Measurements from ENCODE around the gene AVP.
"Not testable (repeated sequence)": the region's sequence is repeated elsewhere in the genome, so short reads cannot be mapped to it uniquely, and the experiment has no call there.

Gene AVP

GRCh38 chr20:3068075-3068474 lies 16.4 kb downstream of the AVP start:
- Histone ChIP-seq H3K9ac (ENCODE audit: low read depth, low read length) (no peak overlapping the region), H3K36me3 (ENCODE audit: control insufficient read depth, insufficient read depth, low read length) (no peaks in the 10 kb centered on the region), H3K27ac (ENCODE audit: low read depth, low read length) (no peak overlapping the region), H3K9me3 (ENCODE audit: control insufficient read depth, insufficient read depth, low read length) (no peaks in the 10 kb centered on the region), H3K4me1 (ENCODE audit: control insufficient read depth, insufficient read depth, low read length) (no peaks in the 10 kb centered on the region), H3K27me3 (ENCODE audit: control insufficient read depth, insufficient read depth, low read length) (peaks cover 26% of the 10 kb centered on the region), H3K4me3 (ENCODE audit: low read depth, low read length) (no peak overlapping the region)

GRCh38 chr20:3067139-3068014 lies 17.1 kb downstream of the AVP start:
- Histone ChIP-seq H3K27ac (ENCODE audit: low read depth, low read length) (no peak overlapping the region), H3K4me1 (ENCODE audit: control insufficient read depth, insufficient read depth, low read length) (no peaks in the 10 kb centered on the region), H3K9ac (ENCODE audit: low read depth, low read length) (no peak overlapping the region), H3K27me3 (ENCODE audit: control insufficient read depth, insufficient read depth, low read length) (peaks cover 19% of the 10 kb centered on the region), H3K36me3 (ENCODE audit: control insufficient read depth, insufficient read depth, low read length) (no peaks in the 10 kb centered on the region), H3K4me3 (ENCODE audit: low read depth, low read length) (no peak overlapping the region), H3K9me3 (ENCODE audit: control insufficient read depth, insufficient read depth, low read length) (no peaks in the 10 kb centered on the region)

DNA sequence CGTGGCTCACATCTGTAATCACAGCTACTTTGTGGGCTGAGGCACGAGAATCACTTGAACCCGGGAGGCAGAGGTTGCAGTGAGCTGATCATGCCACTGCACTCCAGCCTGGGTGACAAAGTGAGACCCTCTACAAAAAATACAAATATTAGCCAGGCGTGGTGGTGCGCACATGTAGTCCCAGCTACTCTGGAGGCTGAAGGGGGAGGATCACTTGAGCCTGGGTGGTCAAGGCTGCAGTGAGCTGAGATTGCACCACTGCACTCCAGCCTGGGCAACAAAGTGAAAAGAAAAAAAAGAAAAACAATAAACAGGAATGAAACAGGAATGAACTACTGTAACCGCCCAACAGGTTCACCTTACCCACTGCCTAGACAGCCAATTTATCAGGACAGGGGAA lies 20.4 kb downstream of the AVP start:
- not testable (repeated sequence) for H3K4me3 ChIP-seq (ENCODE audit: low read depth, low read length); H3K36me3 ChIP-seq (ENCODE audit: control insufficient read depth, insufficient read depth, low read length); H3K9ac ChIP-seq (ENCODE audit: low read depth, low read length); H3K27ac ChIP-seq (ENCODE audit: low read depth, low read length); H3K9me3 ChIP-seq (ENCODE audit: control insufficient read depth, insufficient read depth, low read length); H3K4me1 ChIP-seq (ENCODE audit: control insufficient read depth, insufficient read depth, low read length); H3K27me3 ChIP-seq (ENCODE audit: control insufficient read depth, insufficient read depth, low read length)

DNA sequence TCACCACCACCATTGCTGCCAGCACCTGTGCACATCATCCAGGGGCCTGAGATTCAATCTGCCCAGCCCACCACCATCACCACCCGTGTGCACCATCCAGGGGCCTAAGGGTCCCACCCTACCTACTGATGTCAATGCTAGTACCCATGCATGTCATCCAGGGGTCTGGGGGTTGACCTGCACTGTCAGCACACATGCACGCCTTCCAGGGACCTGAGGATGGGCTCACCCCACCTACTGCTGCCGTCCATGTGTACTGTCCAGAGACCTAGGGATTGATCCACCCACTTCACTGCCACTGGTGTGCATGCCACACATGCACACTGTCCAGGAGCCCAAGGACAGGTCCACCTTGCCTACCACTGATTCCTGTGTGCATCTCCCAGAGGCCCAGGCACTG lies 25.0 kb downstream of the AVP start:
- H3K27ac ChIP-seq (ENCODE audit: low read depth, low read length) = no peak overlapping the region
- no peak overlapping the region for H3K4me3 ChIP-seq (ENCODE audit: low read depth, low read length)
- H3K9ac ChIP-seq (ENCODE audit: low read depth, low read length) = no peak overlapping the region
- no peaks in the 10 kb centered on the region for H3K4me1 ChIP-seq (ENCODE audit: control insufficient read depth, insufficient read depth, low read length)
- no peaks in the 10 kb centered on the region for H3K36me3 ChIP-seq (ENCODE audit: control insufficient read depth, insufficient read depth, low read length)
- no peaks in the 10 kb centered on the region for H3K27me3 ChIP-seq (ENCODE audit: control insufficient read depth, insufficient read depth, low read length)
- no peaks in the 10 kb centered on the region for H3K9me3 ChIP-seq (ENCODE audit: control insufficient read depth, insufficient read depth, low read length)

DNA sequence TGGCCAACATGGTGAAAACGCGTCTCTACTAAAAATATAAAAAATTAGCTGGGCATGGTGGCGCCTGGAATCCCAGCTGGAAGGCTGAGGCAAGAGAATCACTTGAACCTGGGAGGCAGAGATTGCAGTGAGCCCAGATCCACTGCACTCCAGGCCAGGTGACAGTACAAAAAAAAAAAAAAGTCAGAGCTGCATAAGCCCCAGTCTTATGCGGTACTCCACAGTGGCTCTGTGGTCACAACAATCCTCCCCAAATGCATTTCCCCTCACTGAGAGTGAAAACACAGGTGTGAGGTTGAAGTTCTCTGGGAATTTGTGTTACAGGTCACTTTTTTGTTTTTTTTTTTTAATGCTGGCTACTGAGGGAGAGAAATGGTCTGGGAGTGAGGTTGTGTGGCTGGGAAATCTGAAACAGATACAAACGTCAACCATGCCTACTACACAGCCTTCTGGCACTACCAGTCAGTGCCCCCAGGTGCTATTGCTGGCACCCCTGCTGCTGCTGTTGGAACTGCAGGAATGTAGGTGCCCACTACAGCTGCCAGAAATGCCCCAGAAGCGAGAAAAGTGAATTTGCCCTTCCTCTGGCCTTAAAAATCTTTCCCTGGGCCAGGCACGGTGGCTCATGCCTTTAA lies 33.0 kb downstream of the AVP start:
- Histone ChIP-seq H3K9ac (ENCODE audit: low read depth, low read length) (no peak overlapping the region), H3K27me3 (ENCODE audit: control insufficient read depth, insufficient read depth, low read length) (no peaks in the 10 kb centered on the region), H3K4me3 (ENCODE audit: low read depth, low read length) (no peak overlapping the region), H3K27ac (ENCODE audit: low read depth, low read length) (no peak overlapping the region), H3K36me3 (ENCODE audit: control insufficient read depth, insufficient read depth, low read length) (peaks cover 27% of the 10 kb centered on the region), H3K4me1 (ENCODE audit: control insufficient read depth, insufficient read depth, low read length) (no peaks in the 10 kb centered on the region), H3K9me3 (ENCODE audit: control insufficient read depth, insufficient read depth, low read length) (no peaks in the 10 kb centered on the region)

- Histone ChIP-seq H3K4me1 (ENCODE audit: control insufficient read depth, insufficient read depth, low read length) (peaks cover 7% of the 10 kb centered on the region; the same call in 1 of the 2 replicates), H3K27ac (ENCODE audit: low read depth, low read length) (no peak overlapping the region), H3K4me3 (ENCODE audit: low read depth, low read length) (no peak overlapping the region), H3K36me3 (ENCODE audit: control insufficient read depth, insufficient read depth, low read length) (peaks cover 27% of the 10 kb centered on the region), H3K27me3 (ENCODE audit: control insufficient read depth, insufficient read depth, low read length) (no peaks in the 10 kb centered on the region), H3K9me3 (ENCODE audit: control insufficient read depth, insufficient read depth, low read length) (no peaks in the 10 kb centered on the region), H3K9ac (ENCODE audit: low read depth, low read length) (no peak overlapping the region)
Measured at GRCh38 chr20:3047486-3048419, 36.8 kb downstream of the AVP start.

DNA sequence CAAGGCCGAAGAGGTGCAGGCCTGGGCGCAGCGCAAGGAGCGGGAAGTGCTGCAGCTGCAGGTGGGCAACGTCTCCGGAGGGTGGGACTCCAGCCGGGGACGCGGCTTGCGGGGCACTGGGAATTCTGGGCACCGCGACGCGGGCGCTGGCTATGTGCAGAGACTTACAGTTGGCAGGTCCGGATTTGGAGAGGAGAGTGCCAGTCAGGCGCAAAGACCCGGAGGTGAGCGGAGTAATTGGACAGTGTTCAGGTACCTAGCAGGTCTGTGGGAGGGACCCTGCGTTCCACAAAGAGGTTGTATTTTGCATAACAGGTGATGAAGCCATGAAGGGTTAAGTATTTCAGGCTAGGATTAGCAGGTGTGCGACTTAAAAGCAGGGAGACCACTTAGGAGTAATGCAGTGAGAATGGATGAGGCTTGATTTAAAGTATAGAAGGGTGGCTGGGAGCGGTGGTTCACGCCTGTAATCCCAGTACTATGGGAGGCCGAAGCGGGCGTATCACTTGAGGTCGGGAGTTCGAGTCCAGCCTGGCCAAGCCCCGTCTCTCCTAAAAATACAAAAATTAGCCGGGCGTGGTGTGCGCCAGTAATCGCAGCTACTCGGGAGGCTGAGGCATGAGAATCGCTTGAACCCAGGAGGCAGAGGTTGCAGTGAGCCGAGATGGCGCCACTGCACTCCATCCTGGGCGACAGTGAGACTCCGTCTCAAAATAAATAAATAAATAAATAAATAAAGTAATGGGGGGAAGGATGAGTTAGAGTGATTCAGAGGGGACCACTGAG lies 37.7 kb downstream of the AVP start:
- H3K4me1 ChIP-seq (ENCODE audit: control insufficient read depth, insufficient read depth, low read length) = peaks cover 16% of the 10 kb centered on the region
- no peaks in the 10 kb centered on the region for H3K27me3 ChIP-seq (ENCODE audit: control insufficient read depth, insufficient read depth, low read length)
- no peaks in the 10 kb centered on the region for H3K9me3 ChIP-seq (ENCODE audit: control insufficient read depth, insufficient read depth, low read length)
- H3K9ac ChIP-seq (ENCODE audit: low read depth, low read length) = peak overlapping the region; percentile 86
- peaks cover 27% of the 10 kb centered on the region for H3K36me3 ChIP-seq (ENCODE audit: control insufficient read depth, insufficient read depth, low read length)
- H3K27ac ChIP-seq (ENCODE audit: low read depth, low read length) = peak overlapping the region; percentile 36
- peak overlapping the region; percentile 95 for H3K4me3 ChIP-seq (ENCODE audit: low read depth, low read length)

- Histone ChIP-seq H3K27ac (ENCODE audit: low read depth, low read length) (peak within 1 kb of the TSS; percentile 67), H3K9ac (ENCODE audit: low read depth, low read length) (peak within 1 kb of the TSS; percentile 86), H3K4me1 (ENCODE audit: control insufficient read depth, insufficient read depth, low read length) (peaks cover 21% of the 10 kb centered on the region), H3K27me3 (ENCODE audit: control insufficient read depth, insufficient read depth, low read length) (no peaks in the 10 kb centered on the region), H3K9me3 (ENCODE audit: control insufficient read depth, insufficient read depth, low read length) (no peaks in the 10 kb centered on the region), H3K4me3 (ENCODE audit: low read depth, low read length) (peak within 1 kb of the TSS; percentile 95), H3K36me3 (ENCODE audit: control insufficient read depth, insufficient read depth, low read length) (peaks cover 27% of the 10 kb centered on the region)
Measured at GRCh38 chr20:3045816-3046676, 38.5 kb downstream of the AVP start, which contains the start of gene MRPS26. MRPS26 (plus strand) TSS chr20:3046052; CDS start chr20:3046069, 17 bp downstream.

DNA sequence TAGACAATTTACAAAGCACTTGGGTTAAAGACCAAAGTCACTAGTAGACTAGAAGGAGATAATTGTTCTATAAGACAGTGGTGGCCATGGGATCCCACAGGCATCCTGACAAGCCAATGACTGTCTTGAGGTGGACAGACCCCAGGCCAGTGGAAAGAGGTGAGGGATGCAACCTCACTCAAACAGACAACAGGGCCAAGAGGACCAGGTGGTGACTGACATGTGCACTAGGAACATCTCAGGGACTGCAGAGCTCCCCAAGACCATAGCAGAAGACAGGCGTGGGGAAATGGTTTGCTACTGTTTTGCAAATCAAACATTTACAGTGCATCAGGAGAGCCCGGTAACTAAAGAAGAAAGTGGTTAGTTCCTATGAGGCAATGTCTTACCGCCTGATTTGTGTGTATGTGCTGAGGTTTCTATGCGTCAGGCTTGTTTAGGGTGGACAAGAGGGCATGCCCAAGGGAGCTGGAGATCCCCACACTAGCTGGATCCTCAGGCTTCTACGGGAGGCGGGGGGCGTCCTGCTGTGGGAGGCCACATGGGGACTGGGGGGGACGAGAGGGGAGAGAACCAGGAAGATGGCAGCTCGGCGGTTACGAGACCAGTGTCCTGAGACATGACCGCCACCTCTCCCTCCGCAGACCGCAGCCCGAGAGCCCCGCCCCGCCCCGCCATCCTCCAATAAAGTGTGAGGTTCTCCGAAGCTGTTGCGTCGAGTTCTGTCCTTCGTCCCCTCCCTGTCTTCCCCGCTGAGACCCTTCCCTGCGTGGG lies 39.3 kb downstream of the AVP start:
- Histone ChIP-seq H3K4me1 (ENCODE audit: control insufficient read depth, insufficient read depth, low read length) (peaks cover 21% of the 10 kb centered on the region), H3K4me3 (ENCODE audit: low read depth, low read length) (peak overlapping the region; percentile 95), H3K27me3 (ENCODE audit: control insufficient read depth, insufficient read depth, low read length) (no peaks in the 10 kb centered on the region), H3K36me3 (ENCODE audit: control insufficient read depth, insufficient read depth, low read length) (peaks cover 30% of the 10 kb centered on the region), H3K9ac (ENCODE audit: low read depth, low read length) (peak overlapping the region; percentile 86), H3K9me3 (ENCODE audit: control insufficient read depth, insufficient read depth, low read length) (no peaks in the 10 kb centered on the region), H3K27ac (ENCODE audit: low read depth, low read length) (peak overlapping the region; percentile 67)
